Fibroblast of the aortic adventitia (primary cell): ENCODE data around the gene SNX21. TPM values are rescaled to one million over a fixed set of nuclear protein-coding genes. Genes with fewer than 3 reads are reported as not detected.

Source experiments
- DNase-seq: peaks from one replicate; pipeline ENCODE4 v3.0.0-alpha.2; 2010; ENCODE audit warnings: low read depth
- H3K4me3 ChIP-seq: 2 replicates; pipeline ENCODE4 v1.5.1; 2011; ENCODE audit warnings: low read depth, mild to moderate bottlenecking, control low read depth, low read length, moderate library complexity
- total RNA-seq: library from RNA; depleted of rRNA; stranded (reverse); fragments of >200 nt; gene quantifications from 2 replicates; pipeline ENCODE4 v1.2.3, GENCODE V29; 2012; ENCODE audit warnings: low replicate concordance
- TF ChIP-seq, protein P1 (sequence below): IDR thresholded peaks from 2 replicates; pipeline ENCODE4 v1.5.1; 2011; ENCODE audit warnings: mild to moderate bottlenecking, low read length, control low read depth, inconsistent platforms; ENCODE audit not compliant: insufficient read depth

The SNX21 gene
- total RNA-seq, 1 donor, result 90.7 TPM

DNA sequence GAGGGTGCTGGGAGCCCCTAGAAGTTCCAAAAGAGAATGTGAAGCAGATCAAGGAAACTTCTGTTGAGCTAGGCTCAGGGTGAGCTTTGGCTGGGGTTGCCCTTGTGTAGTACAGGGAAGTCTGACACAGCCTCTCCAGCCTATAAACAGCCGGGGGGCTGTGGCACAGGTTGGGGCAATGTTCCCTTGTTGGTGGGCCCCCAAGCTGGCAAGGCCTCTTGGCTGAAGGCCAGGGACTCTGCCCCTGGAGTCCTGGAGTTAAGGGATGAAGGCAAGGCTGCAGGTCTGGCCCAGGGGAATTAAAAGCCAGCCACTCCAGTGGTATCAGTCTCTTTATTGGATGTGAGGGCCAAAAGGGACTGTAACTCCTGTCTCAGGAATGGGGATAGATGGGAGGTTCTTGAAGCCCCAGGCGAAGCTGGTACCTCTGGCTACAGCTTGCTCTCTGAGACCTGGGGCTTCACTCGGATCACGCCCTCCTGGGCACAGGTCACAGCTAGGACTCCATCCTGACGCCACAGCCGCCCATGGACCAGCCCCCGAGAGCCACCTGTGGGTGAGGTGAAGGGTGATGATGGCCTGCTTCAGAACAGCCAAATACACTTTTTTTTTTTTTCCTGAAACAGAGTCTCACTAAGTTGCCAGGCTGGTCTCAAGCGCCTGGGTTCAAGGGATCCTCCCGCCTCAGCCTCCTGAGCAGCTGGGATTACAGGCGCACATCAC lies 8.0 kb downstream of the SNX21 start:
- no peak overlapping the region for H3K4me3 ChIP-seq
- TF ChIP-seq, protein P1, sequence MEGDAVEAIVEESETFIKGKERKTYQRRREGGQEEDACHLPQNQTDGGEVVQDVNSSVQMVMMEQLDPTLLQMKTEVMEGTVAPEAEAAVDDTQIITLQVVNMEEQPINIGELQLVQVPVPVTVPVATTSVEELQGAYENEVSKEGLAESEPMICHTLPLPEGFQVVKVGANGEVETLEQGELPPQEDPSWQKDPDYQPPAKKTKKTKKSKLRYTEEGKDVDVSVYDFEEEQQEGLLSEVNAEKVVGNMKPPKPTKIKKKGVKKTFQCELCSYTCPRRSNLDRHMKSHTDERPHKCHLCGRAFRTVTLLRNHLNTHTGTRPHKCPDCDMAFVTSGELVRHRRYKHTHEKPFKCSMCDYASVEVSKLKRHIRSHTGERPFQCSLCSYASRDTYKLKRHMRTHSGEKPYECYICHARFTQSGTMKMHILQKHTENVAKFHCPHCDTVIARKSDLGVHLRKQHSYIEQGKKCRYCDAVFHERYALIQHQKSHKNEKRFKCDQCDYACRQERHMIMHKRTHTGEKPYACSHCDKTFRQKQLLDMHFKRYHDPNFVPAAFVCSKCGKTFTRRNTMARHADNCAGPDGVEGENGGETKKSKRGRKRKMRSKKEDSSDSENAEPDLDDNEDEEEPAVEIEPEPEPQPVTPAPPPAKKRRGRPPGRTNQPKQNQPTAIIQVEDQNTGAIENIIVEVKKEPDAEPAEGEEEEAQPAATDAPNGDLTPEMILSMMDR, result no peak
- DNase-seq, result no peak

DNA sequence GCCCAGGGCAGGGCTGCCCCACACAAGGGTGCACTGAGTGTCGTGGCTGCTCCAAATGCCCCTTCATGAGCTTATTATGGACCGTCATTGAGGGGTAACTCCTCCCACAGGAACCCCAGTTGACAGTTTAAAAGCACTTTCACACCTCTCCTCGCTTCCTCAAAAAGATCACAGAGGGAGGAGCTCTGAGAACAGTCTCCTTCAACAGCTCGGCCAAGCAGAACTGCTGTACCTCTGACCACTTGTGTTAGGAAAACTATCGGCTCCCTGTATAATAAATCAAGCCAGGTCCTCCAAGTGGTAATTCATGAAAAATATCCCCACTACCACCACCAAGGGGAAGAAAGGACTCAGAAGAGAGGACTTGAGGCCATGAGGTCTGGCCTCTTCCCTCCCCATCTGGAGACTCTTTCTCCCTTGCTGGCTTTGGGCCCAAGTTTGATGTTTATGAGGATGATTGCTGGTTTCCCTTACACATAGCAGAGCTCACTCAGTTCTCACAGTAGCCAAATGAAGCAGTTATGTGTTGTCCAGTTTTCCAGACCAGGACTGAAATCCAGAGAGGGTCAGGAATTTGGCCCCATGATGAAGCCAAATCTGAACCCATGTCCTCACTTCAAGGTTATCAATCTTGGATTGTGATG lies 8.7 kb downstream of the SNX21 start:
- DNase-seq, result peak; percentile 56
- TF ChIP-seq, protein P1, result no peak
- no peak overlapping the region for H3K4me3 ChIP-seq

DNA sequence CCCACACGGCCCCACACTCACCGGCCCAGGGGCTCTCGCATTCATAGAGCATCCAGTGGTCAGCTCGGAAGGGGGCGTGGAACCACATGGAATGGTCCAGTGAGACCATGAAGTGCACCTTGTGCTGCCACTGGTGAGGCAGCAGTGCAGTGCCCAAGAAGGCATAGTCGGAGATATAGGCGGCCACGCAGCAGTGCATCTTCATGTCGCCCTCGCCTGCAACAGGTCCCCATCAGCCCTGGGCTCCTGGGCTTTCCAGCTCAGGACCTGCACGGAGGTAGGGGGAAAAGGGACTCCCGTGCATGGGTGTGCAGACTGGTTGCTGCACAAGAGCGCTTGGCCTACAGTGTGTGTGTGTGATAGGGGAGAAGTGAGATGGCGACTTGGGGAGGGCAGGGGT lies 9.9 kb downstream of the SNX21 start:
- DNase-seq, result no peak
- H3K4me3 ChIP-seq, result no peak overlapping the region
- TF ChIP-seq, protein P1, result no peak

DNA sequence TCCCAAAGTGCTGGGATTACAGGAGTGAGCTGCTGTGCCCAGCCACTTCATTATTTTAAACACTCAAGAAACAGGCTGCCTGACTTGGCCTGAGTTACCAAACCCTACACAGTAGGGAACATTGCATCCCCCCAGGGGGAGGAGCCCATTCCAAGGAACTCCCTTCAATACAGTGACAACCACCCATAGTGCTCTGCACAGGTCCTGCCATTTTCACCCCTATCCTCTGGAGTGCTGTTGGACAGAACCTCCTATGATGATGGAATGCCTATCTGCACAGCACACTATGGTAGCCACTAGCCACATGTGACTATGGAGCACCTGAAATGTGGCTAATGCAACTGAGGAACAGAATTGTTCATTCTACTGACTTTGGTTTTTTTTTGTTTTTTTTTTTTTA lies 11.9 kb downstream of the SNX21 start:
- TF ChIP-seq, protein P1, result no peak
- no peak overlapping the region for H3K4me3 ChIP-seq
- no peak for DNase-seq

DNA sequence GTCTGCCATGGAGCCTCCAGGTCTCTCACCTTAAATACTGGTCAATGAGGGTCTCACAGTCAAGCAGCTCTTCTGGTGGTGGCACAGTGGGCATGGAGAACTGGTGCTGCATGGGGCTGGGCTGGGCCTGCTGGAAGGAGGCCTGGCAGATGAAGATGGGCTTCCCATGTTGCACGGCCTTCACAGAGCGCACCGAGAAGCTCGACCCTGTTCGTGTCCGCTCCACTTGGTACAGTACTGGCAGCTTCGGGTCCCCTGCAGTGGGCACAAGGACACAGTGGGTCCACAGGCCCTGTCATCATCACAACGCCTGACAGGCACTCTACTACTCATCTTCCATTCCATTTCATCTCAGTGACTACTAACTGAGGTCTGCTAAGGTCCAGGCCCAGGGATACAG lies 14.8 kb downstream of the SNX21 start:
- TF ChIP-seq, protein P1, result no peak
- DNase-seq, result no peak
- no peak overlapping the region for H3K4me3 ChIP-seq

DNA sequence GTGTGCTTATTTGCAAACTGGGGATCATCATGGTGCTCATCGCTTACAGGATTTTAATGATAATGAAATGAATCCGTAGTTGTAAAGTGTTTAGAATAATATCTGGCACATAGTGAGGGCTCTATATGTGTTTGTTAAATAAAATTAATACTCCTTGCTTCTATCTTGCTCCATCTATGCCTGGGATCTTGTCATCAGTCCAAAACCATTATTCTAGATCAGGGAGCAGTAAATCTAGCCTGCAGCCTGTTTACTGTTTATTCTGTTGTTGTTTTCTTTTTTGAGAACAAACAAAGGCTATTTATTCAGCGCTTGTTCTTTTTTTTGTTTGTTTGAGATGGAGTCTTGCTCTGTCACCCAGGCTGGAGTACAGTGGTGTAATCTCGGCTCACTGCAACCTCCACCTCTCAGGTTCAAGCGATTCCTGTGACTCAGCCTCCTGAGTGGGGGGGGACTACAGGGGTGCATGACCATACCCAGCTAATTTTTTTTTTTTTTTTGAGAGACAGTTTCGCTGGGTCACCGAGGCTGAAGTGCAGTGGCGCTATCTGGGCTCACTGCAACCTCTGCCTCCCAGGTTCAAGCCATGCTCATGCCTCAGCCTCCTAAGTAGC lies 15.5 kb downstream of the SNX21 start:
- TF ChIP-seq, protein P1, result no peak
- H3K4me3 ChIP-seq, result no peak overlapping the region
- no peak for DNase-seq
